GM10266 (cell line): ENCODE results near the gene SBF2.

Experiments
- DNase-seq: peaks from one replicate; pipeline ENCODE4 v3.0.0; 2012; ENCODE audit errors: extremely low spot score
- CTCF ChIP-seq: IDR thresholded peaks from 2 replicates; pipeline ENCODE4 v1.5.1; 2012; ENCODE audit warnings: mild to moderate bottlenecking, low read depth; ENCODE audit not compliant: control insufficient read depth, insufficient read depth; ENCODE audit errors: missing control alignments

SBF2 gene

DNA sequence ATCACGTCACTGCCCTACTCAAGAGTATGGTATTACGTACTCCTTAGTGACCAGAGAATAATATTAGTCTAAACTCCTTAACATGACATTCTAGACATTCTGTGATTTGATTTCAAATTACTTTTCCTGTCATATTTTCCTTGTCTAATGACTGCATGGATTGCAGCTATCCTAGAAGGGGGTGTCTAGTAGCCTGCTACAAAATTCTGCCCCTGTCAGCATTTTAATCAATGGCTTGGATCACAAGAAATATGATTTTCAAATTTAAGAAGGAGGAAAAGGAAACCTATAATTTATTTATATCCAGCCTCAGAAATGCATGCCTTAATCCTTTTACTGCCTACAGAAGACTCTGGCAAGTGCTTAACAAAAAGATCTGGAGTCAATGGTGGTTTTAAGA is 413.4 kb downstream of the SBF2 start:
- no peak for DNase-seq
- TF ChIP-seq CTCF, result no peak

DNA sequence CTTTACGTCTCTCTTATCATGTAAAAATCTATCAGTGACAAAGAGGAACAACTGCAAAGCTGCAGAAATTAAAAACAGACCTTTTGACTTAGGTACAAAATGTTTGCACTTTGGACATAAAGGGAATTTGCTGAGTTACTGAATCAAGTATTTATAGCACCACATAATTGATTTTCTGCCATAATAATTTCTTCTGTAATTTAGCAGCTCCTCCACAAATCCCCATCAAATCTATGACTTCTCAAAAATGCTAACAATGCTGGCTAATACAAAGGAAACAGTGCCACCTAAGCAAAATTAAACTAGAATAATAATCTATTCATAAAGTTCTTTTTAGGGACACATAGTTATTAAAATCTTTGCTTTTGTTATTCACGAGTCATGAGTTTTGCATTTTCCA is 415.1 kb downstream of the SBF2 start:
- DNase-seq, result no peak
- no peak for TF ChIP-seq CTCF

GRCh38 chr11:9876331-9876730 is 417.7 kb downstream of the SBF2 start:
- no peak for TF ChIP-seq CTCF
- DNase-seq, result no peak

- no peak for TF ChIP-seq CTCF
- DNase-seq, result no peak
Observed at GRCh38 chr11:9875862-9876261, 418.2 kb downstream of the SBF2 start.

- DNase-seq, result no peak
- no peak for TF ChIP-seq CTCF
Observed at GRCh38 chr11:9875399-9875798, 418.6 kb downstream of the SBF2 start.

GRCh38 chr11:9874466-9874865 is 419.6 kb downstream of the SBF2 start:
- TF ChIP-seq CTCF, result no peak
- no peak for DNase-seq

GRCh38 chr11:9868641-9869040 is 425.4 kb downstream of the SBF2 start:
- TF ChIP-seq CTCF, result no peak

More at GRCh38 chr11:9868641-9869040, 425.4 kb downstream of the SBF2 start:
- no peak for DNase-seq
